Neural progenitor cell (in vitro differentiated cells): ENCODE results near the gene WWOX.

ENCODE experiments used
- EZH2 ChIP-seq: fragments of 200-600 bp; sonication (generic); IDR thresholded peaks from 2 replicates; pipeline ENCODE4 v1.6.1; 2017; ENCODE audit warnings: antibody characterized with exemption, mild to moderate bottlenecking, moderate library complexity
- EZH2phosphoT487 ChIP-seq: fragments of 200-600 bp; sonication (generic); IDR thresholded peaks from 2 replicates; pipeline ENCODE4 v1.6.1; 2017; ENCODE audit warnings: antibody characterized with exemption
- TF ChIP-seq, protein P1 (sequence below): fragments of 200-600 bp; sonication (generic); IDR thresholded peaks from 2 replicates; pipeline ENCODE4 v1.5.1; 2017; ENCODE audit warnings: antibody characterized with exemption, mild to moderate bottlenecking

DNA sequence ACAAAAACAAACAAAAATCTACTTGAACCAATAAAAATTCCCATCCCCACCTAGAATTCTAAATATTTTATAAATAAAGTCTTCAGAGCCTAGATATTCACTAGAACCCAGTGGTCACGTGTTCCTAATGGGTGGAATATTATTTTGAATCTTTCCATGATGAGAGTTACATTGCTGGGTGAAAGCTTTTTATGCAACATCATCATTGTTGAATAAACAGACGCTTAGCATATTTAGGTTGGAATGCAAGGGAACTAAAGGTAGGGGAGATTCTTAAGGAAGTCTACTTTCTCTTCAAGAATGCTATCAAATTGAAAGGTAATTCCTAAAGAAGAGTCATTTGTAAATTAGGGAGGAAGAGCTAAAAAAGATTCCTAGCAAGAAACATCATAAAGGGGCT lies 723.1 kb downstream of the WWOX start:
- TF ChIP-seq EZH2phosphoT487 (no peak), EZH2 (no peak)
- TF ChIP-seq, protein P1, sequence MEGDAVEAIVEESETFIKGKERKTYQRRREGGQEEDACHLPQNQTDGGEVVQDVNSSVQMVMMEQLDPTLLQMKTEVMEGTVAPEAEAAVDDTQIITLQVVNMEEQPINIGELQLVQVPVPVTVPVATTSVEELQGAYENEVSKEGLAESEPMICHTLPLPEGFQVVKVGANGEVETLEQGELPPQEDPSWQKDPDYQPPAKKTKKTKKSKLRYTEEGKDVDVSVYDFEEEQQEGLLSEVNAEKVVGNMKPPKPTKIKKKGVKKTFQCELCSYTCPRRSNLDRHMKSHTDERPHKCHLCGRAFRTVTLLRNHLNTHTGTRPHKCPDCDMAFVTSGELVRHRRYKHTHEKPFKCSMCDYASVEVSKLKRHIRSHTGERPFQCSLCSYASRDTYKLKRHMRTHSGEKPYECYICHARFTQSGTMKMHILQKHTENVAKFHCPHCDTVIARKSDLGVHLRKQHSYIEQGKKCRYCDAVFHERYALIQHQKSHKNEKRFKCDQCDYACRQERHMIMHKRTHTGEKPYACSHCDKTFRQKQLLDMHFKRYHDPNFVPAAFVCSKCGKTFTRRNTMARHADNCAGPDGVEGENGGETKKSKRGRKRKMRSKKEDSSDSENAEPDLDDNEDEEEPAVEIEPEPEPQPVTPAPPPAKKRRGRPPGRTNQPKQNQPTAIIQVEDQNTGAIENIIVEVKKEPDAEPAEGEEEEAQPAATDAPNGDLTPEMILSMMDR, result no peak
